Erythroblast (primary cell): ENCODE results near the gene STUB1.

Experiments
- GATA1 ChIP-seq: IDR thresholded peaks from 2 replicates; pipeline ENCODE4 v1.6.1; 2011; ENCODE audit warnings: low read depth, mild to moderate bottlenecking, control low read depth, low read length, moderate library complexity
- POLR2A ChIP-seq: IDR thresholded peaks from 2 replicates; pipeline ENCODE4 v1.6.1; 2011; ENCODE audit warnings: mild to moderate bottlenecking, low read length

GRCh38 chr16:716200-716568, 36.0 kb downstream of the STUB1 start:
- TF ChIP-seq POLR2A (no peak), GATA1 (no peak)
